HG03571 (cell line): Measurements from ENCODE around the gene IRF2.

Experiments
- ATAC-seq: cut with Tn5 transposase; IDR thresholded peaks from one replicate; pipeline ENCODE4 v1.9.1; 2021; ENCODE audit not compliant: unreplicated experiment

Gene IRF2

DNA sequence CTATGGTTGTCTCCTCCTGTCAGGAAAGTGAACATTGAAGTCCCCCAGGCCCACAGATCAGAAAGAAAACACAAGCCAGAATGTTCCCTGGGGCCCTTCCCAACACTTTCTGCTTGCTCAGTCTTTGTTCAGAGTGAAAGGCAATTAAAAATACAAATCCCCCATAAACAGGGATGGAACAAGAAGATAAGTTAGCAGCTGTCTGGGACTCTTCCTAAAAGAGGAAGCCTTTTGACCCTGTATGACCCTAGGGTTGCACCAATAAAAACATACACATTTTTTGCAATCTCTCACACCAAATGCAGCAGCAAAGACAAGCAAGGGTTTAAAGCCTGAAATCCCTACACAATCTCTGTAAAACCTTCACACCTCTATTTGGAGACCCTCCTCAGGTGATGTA is 22.6 kb downstream of the IRF2 start:
- ATAC-seq = no peak

DNA sequence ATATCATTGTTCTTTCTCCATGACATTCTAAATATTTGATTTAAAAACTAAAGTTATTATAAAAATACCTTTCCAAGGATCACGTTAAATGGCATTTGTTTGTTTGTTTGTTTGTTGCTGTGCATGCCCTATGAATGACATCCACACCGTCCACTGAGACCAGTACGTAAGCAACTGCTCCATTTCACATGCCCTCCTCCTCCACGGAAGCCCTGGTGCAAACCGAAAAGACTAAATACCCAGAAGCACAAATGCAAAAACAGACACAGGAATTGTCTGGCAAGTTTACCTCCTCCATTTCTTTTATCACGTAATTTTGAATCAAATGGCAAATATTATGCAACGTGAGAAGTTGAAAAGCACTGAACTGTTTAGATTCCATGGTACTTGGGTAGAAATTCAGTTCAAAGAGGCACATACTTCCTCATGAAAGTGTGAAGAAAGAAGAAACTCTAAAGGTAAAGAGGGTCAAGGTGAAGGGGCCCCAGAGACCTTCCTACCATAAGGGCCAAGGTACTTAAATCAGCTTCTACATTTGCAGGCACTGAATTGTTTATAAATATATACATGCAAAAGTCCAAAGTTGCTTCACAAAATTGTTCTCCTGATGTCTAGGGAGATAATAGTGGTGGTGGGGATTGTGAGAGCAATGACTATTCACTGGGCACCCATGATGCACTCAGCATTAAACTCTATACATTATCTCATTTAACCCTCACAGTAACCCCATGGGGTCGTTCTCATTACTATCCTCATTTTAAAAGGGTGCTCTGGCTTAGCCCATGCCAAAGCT is 23.4 kb downstream of the IRF2 start:
- ATAC-seq = no peak

DNA sequence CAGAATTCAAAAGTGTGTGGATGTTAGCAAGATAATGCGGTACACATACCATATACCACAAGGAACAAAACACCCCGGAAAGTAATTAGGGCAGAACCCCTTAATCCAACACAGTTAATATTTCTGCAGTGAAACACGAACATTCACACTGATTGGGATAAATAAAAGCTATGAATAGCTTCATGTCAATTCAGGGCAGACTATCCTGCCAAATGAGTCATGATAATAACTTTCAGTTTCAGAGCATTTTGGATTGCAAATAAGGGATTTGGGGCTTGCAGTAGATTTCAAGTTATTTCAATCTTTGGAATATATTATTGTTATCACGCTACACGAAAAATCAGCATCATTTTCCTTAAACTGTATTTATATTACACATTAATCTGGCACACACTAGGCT is 24.3 kb downstream of the IRF2 start:
- ATAC-seq = no peak

DNA sequence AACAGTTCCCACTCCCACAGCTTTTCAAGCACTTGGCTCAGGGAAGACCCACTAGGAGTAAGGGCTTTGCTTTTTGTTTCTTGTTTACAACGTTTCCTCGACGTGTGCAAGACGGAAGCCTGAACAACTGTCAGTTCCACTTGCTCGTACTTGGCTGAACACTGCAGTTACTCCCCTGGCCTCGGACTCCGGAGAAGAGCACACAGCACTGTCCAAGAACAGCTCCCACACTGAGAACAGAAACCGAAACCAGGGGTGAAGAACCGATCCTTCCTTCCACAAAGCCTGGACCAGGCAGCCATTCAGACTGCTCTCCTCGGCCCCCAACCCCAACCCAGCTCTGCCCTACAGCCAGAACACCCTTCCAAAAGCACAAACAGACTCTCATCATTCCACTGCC is 25.5 kb downstream of the IRF2 start:
- ATAC-seq = no peak

DNA sequence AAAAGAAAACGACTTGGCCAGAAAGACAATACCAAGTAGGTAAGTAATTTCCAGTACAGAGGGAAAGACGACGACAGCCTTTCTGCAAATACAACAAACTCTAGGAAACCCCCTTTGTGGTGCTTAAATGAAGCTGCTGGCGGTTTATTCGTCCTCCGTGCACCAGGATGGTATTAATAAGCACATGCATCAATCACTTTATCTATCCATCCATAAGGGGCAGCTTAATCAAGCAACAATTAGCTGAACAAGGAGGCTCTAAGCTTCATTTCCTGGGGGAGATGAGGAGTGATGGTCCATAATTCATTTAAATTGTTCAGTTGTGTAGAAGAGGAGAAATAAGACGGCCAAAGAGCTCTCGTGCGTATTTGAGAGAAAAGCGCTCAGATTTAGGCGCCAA is 26.2 kb downstream of the IRF2 start:
- no peak for ATAC-seq

GRCh38 chr4:184447664-184448063 is 26.7 kb downstream of the IRF2 start:
- ATAC-seq = no peak

- no peak for ATAC-seq
These were observed 28.2 kb downstream of the IRF2 start for GRCh38 chr4:184446132-184446658.

- ATAC-seq = peak; percentile 42
These were observed 29.4 kb downstream of the IRF2 start for GRCh38 chr4:184444953-184445309.

DNA sequence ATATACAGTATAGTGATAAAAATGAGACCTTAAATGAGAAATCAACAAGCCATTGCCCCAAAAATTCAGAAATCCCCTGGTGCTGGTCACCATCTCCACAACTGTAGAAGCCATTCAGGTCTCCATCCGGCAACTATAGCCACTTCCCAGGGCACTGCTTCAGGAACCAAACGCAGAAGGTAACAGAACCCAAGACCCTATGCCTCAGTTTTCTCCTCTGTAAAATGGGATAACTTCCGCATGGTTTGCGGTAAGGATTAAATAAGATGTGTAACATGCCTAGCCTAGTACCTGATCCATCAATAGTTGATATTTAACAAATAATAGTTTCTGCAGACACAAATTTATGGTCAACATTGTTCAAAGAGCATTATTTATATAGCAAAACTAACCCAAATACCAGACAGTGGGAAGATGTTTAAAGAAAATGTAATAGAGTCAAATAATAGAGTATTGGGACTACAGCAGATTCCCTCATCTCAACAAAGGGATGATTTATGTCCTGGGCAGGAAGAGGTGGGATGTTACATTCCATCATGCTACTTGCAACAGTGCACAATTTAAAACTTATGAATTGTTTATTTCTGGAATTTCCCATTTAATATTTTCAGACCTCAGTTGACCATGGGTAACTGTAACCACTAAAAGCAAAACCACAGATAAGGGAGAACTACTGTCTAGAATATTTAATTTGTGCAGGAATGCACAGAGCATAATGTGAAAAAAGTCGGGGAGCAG is 30.0 kb downstream of the IRF2 start:
- ATAC-seq = no peak

DNA sequence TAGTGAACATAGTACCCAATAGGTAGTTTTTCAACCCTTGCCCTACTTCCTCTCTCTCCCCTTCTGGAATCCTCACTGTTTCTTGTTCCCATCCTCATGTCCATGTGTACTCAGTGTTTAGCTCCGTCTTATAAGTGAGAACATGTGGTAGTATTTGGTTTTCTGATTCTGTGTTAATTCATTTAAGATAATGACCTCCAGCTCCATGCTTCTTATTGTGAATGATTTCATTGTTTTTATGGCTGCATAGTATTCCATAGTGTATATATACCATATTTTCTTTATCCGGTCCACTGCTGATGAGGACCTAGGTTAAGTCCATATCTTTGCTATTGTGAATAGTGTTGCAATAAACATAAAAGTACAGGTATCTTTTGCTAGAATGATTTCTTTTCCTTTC is 31.0 kb downstream of the IRF2 start:
- ATAC-seq = no peak

- no peak for ATAC-seq
These were observed 32.1 kb downstream of the IRF2 start for GRCh38 chr4:184442314-184442635.

GRCh38 chr4:184441461-184442313 is 32.7 kb downstream of the IRF2 start:
- ATAC-seq = no peak

- no peak for ATAC-seq
These were observed 33.6 kb downstream of the IRF2 start for GRCh38 chr4:184440595-184441358.

GRCh38 chr4:184439856-184440594 is 34.3 kb downstream of the IRF2 start:
- no peak for ATAC-seq

- ATAC-seq = no peak
These were observed 35.0 kb downstream of the IRF2 start for GRCh38 chr4:184439386-184439785.

DNA sequence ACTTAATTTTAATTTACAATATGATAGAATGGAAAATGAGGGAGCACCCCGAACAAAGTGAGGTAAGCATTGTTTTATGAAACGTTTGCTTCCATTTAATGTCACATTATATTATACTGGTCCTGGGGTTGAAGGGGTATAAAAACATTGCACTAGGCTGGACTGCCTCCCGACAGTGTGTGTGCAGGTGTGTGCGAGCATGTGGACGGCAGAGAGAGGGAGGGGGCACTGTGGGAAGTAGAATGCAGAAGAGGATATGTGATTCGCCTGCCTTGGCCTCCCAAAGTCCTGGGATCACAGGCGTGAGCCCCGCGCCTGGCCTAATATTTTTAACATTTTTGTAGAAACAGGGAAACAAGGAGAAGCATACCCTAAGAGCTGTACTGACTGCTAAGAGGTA is 36.0 kb downstream of the IRF2 start:
- ATAC-seq = no peak

DNA sequence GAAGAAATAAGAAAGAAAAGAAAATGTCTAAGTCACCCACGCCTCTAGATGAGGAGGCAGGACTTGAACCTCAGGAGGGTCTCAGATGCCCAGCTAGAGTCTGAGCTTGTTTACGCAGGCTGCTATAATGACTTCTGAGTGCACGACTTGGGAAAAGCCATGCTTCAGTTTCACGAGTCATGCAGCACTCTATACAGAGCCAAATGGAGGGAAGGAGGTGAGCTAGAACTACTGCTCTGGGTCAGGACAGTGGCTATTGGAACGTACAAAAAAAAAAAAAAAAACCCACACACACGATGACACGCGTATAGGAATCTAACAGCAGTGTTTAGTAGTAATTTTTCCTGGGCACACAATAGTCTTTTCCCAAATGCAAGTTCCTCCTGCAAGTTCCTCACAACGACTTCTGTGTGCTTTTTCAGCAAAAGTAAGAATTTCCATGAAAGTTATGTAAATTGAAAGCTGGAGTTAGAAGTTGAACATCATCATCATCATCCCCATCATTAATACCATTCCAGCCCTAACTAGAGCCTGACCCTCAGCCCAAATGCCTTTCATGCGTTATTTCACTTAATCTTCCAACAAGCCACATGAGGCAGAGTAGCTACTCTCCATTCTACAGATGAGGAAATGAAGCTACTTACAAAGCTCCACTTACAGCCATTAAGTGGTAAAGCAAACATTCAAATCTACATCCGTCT is 36.6 kb downstream of the IRF2 start:
- ATAC-seq = no peak

- no peak for ATAC-seq
These were observed 39.8 kb downstream of the IRF2 start for GRCh38 chr4:184434501-184435066.

DNA sequence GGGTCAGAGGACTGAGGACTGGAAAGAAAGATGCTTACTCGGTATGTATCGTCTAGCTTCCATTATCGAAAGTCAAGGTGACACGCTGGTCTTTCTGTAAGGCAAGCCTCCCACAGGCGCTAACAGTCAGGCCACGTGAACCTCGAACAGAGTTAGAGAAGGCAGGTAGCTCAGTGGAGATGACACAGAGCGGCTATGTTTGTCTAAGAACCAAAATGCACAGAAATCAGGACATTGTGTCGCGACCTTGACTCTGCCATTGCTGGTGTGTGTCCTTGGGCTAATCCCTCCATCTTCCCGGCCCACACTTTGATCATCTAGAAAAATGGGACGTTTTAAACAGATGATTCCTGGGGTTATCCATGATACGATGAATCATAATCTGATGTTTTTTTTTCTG is 40.3 kb downstream of the IRF2 start:
- ATAC-seq = no peak
